Stimulated activated CD8-positive, alpha-beta memory T cell treated with anti-CD3 and anti-CD28 coated beads, Interleukin-15, amount 100 ng/mL, for 24 hours (primary cell): ENCODE results near the gene SBF2.
"Not testable (repeated sequence)": the region's sequence is repeated elsewhere in the genome, so short reads cannot be mapped to it uniquely, and the experiment has no call there.

ENCODE experiments used
- DNase-seq: peaks from one replicate; pipeline ENCODE4 v3.0.0-alpha.2; 2020; ENCODE audit warnings: low read depth

Gene SBF2

DNA sequence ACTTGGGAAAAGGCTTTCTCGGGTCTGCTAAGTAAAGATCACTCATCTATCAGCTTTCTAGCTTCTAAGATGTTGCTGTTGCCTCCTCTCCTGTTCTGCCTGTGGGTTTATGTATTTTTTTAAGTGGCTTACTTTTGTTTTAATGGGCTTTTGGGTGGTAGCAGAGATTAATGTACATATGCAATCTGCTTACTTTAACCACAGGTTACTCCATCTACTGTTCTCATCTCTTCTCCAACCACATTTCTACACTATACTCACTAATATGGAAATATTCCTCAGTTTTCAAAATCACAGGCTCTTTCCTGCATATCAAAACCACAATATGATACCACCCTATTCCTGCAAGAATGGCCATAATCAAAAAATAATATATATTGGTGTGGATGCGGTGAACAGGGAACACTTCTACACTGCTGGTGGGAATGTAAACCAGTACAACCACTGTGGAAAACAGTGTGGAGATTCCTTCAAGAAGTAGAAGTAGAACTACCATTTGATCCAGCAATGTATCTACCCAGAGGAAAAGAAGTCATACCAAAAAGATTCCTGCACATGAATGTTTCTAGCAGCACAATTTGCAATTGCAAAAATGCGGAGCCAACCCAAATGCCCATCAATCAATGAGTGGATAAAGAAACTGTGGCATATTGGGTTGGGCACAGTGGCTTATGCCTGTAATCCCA is 341.4 kb downstream of the SBF2 start:
- no peak for DNase-seq

DNA sequence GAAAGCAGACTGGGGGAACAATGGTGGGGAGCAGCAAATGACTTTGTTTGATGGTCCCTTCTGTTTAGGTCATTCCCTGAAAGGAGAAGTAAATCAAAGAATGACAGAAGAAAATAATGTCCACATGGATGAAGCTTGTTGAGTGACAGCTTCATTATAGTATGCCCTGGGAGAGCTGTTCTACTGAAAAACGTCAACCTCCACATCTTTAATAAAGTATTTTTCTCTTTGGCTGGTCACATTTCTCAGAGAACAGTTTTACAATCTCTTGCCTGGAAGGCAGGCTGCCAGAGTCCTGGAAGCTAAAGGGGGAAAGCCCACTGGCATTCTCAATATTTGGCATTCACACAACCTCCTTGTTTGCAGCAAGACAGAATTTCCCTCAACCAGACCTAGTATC is 342.2 kb downstream of the SBF2 start:
- no peak for DNase-seq

DNA sequence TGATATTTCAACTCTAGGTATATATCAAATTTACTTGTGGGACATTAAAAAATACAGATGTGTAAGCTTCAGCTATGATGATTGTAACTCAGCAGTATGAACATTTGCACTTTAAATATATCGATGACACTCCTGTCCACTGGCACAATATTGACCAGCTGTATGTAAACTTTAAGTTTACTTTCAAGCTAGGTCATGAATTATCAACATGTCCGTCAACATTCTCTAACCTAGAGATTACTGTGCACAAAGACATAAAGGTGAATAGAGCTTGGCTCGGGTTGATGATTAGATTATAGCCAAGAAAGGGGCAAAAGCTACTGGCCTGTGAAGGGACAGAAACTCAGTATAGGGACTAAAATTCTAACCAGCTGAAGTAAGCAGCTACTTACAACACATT is 343.6 kb downstream of the SBF2 start:
- DNase-seq: no peak

DNA sequence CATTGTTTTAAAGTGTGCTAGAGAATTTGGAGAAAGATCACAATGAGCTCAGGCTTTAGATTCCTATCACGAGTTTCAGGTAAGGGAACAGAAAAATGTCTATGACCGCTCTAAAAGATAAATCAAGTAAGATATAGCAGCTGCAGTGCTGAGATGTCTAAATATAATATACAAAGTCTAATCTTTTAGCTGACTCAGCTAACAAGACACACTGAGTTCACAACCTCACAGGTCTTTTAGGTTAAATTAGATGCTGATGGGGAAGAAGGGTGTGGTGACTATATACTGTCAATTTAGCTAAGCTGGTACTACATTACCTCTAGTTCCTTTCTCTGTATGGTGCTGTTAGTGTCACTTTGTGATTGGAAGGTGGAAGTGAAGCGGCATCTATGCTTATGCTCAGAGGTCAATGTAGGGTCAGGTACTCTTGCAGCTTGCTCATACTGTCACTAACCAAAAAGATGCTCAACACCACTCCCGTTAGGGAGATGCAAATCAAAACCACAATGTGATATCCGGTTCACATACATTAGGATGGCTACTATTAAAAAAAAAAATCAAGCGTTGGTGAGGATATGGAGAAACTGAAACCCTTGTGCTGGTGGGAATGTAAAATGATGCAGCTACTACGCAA is 346.7 kb downstream of the SBF2 start:
- DNase-seq: no peak

DNA sequence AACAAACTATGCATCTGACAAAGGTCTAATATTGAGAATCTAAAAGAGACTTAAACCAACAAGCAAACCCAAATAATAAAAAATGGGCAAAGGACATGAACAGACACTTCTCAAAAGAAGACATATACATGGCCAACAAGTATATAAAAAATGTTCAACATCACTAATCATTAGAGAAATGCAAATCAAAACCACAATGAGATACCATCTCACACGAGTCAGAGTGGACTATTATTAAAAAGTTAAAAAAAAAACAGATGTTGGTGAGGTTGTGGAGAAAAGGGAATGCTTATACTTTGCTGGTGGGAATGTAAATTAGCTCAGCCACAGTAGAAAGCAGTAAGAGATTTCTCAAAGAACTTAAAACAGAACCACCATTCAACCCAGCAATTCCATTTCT is 348.3 kb downstream of the SBF2 start:
- DNase-seq: not testable (repeated sequence)

DNA sequence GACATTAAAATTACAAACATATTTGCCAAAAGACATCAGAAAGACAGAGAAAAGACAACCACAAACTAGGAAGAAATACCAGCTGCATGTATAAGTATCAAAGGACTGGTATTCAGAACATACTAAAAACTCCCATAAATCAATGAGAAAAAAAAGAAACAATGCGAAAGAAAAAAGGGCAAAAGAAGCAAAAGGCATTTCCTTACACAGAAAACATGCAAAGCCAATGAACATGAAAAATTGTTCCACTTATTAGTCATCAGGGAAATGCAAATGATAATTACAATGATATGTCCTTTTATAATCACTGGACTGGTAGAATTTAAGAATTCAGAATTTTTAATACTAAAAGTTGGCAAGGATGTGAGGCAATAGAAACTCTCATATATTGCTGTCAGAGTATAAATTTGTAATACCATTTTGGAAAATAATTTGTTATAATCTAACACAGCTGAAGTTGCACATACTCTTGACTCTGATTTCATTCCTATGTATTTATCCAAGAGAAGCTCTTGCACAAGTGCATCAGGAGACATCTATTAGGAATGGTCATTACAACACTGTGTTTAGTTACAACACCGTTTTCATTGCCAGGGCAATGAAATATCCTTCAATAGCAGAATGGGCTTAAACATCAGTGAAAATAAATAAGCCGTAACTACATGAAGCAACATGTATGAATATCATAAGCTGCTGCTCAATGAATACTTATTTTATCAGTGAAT is 350.5 kb downstream of the SBF2 start:
- no peak for DNase-seq

DNA sequence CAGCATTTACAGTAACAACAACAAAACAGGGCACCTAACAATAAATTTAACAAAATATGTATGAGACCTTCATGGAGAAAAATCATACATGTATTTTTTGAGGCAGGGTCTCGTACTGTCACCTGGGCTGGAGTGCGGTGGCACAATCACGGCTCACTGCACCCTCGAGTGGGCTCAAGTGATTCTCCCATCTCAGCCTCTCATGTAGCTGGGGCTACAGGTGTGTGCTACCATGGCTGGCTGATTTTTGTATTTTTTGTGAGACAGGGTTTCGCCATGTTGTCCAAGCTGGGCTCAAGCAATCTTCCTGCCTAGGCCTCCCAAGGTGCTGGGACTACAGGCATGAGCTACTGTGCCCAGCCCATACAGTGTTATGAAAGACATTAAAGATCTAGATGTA is 352.0 kb downstream of the SBF2 start:
- no peak for DNase-seq

DNA sequence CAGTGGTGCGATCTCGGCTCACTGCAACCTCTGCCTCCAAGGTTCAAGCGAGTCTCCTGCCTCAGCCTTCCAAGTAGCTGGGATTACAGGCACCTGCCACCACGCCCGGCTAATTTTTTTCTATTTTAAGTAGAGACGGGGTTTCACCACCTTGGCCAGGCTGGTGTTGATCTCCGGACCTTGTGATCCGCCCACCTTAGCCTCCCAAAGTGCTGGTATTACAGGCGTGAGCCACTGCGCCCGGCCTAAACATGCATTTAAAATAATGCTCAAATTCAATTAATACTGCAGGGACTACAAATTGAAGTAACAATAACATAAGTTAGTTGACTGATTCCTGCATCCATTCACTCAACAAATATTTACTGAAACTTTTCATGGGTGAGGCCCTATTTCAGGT is 354.9 kb downstream of the SBF2 start:
- DNase-seq: not testable (repeated sequence)

DNA sequence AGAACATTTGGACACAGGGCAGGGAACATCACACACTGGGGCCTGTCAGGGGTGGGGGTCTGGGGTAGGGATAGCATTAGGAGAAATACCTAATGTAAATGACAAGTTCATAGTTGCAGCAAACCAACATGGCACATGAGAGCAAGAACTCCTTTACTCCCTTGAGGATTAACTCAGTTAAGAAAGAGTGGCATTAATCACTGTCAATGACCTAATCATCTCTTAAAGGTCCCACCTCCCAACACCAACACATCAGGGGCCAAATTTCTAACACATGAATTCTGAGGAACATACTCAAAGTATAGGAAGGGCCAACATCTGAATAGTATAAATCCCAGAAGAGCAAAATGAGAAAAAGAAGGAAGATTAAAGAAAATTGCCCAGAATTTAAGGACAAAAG is 357.3 kb downstream of the SBF2 start:
- no peak for DNase-seq

DNA sequence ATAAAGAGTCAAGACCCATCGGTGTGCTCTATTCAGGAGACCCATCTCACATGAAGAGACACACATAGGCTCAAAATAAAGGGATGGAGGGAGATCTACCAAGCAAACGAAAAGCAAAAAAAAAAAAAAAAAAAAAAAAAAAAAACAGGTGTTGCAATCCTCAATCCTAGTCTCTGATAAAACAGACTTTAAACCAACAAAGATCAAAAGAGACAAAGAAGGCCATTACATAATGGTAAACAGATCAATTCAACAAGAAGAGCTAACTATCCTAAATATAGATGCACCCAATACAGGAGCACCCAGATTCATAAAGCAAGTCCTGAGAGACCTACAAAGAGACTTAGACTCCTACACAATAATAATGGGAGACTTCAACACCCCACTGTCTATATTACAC is 361.2 kb downstream of the SBF2 start:
- not testable (repeated sequence) for DNase-seq

DNA sequence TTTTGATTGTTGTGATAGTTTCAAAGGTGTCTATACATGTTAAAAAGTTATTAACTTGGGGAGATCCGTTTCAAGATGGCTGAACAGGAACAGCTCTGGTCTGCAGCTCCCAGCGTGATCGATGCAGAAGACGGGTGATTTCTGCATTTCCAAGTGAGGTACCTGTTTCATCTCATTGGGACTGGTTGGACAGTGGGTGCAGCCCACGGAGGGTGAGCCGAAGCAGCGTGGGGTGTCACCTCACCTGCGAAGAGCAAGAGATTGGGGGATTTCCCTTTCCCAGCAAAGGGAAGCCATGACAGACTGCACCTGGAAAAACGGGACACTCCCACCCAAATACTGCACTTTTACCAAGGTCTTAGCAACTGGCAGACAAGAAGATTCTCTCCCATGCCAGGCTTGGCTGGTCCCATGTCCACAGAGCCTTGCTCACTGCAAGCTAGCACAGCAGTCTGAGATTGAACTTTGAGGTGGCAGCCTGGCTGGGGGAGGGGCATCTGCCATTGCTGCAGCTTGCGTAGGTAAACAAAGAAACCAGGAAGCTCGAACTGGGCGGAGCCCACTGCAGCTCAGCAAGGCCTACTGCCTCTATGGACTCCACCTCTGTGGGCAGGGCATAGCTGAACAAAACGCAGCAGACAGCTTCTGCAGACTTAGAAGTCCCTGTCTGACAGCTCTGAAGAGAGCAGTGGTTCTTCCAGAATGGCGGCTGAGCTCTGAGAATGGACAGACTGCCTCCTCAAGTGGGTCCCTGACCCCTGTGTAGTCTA is 363.3 kb downstream of the SBF2 start:
- not testable (repeated sequence) for DNase-seq

DNA sequence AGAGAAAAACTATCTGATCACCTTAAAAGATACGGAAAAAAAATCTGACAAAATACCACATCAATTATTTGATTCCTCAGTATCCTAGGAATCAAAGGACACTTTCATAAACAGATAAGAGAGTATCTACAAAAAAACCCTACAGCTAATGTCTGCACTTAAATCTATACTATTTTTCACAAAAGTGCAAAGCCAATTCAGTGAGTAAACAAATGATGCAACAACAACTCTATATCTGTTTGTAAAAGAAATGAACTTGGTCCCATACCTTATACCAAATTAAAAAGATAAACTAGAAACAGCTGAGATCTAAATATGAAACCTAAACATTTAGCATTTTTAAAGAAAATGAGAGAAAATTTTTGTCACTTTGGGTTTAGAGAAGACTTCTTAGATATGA is 366.3 kb downstream of the SBF2 start:
- DNase-seq: no peak

DNA sequence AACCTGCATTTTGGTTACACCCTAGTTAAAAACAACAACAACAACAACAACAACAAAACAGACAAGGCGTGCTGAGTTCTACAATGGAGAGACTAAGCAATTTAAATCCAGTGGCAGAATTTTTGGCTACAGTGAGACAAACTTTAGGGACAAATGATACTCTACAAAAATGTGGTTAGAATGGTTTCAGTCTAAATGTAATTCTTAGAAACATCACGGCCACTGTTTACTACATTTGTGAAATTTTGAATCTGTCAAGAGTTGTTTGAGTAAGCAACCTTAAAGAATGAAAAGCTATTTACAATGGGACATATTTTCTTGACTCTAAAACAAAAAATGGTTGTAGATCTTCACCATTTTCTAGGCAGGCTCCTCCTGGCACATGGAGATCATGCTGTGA is 370.7 kb downstream of the SBF2 start:
- DNase-seq: no peak

DNA sequence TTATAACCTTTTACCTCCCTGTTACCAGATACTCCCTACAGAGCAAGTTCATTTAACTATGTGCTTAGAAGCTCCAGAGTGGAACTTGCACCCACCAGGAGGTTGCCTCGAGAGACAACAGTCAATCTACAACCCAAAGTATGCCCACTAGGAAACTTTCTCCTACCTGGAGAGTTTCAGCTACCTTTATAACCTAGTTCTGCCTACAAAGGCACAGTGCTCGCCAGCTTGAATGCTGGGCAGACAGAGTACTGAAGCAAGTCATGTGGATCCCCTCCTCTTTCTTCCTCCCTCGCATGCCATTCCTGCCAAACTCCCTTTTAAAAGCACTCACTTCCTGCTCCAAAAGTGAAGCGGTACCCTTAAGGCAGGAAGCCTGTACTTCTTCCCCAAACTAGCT is 371.2 kb downstream of the SBF2 start:
- no peak for DNase-seq

DNA sequence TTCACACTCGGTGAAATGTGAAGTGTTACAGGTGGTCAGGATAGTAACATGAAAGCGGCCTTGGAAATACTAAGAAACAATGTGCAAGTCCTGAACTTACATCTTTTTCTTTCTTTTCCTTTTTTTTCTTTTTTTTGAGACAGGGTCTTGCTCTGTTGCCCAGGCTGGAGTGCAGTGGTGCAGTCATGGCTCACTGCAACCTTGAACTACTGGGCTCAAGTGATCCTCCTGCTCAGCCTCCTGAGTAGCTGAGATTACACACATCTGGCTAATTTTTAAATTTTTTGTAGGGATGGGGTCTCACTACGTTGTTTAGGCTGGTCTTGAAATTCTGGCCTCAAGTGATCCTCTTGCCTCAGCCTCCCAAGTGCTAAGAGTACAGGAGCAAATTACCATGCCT is 377.5 kb downstream of the SBF2 start:
- no peak for DNase-seq

DNA sequence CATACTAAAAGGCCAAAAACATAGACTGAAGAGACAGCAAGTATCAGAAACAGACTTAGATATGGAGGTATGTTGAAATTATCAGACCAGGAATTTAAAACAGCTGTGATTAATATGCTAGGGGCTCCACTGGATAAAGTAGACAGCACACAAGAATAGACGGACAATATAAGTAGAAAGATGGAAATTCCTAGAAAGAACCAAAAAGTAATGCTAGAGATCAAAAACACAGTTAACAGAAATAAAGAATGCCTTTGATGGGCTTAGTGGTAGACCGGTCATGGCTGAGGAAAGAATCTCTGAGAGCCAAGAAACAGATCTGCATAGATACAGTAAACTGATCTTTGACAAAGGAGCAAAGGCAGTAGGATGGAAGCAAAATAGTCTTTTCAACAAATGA is 380.0 kb downstream of the SBF2 start:
- no peak for DNase-seq

DNA sequence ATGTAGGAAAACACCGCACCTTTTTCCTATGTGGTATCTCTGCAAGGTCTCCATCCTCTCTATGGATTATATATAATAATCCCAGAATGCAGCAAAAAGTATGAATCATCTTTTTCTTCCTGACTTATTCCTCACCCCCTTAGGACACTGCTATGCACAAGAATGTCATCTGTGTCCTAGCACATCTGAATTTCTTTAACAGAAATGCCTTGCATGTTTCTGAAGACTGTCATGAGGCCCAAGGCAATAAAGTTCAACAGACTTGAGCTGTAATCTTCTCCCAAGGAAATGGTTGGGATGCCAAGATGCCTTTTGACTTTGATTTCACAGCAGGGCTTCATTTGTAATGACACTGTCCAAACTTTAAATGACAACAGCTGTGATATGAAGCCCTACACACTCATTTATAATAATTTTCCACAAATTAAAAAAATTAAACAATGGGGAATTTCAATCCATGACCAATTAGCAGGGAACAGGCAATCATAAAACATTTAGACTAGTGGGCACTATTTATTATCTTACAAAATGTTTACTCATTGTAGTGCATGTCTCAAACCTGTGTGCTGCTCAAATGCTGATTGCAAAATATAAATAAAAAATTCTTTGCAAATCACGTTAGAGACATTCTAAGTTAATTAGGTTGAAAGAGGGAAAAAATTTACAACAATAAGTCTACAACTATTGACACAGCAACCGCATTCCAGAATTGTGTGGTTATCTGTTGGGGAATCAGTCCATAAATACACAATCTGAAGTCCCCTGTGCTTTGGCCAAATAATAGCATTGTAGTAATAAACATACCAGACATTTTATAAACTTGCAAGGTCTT is 387.8 kb downstream of the SBF2 start:
- DNase-seq: no peak

DNA sequence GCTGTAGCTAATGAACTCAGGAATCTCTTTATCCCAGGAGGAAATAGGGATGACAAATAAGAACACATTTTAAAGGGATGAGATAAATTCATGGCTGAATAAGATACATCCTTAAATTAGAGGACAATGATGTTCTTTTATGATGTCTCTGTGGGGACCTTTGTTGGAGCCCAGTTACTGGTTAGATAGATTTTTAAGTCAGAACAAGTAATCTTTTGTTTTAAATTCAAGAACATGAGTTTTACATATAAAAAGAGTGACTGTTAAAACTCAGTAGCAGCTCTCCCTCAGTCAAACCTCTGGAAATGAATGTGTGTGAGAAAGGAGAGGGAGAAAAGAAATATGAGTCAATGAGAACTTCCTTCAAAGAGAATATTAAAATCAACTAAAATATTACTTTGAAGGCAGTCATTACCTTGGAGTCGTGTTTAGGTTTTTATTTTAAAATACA is 388.5 kb downstream of the SBF2 start:
- no peak for DNase-seq

DNA sequence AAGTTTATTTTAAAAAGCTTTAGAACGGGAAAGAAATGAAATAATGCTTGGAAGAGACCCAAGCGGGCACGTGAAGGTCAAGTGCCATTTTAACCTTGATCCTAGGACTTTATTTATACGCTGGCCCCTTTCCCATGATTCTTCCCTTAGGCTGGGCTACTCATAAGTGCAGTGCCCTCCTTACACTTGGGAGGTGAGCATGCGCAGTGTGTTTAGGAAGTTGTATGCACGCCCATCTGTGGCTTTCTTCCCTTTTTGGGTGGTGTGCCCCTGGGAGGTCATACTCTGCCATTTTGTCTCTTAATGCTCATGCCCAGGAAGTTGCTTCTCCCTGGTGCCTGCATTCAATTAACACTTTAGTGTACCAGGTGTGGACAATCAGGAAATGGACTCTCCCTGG is 390.4 kb downstream of the SBF2 start:
- no peak for DNase-seq

DNA sequence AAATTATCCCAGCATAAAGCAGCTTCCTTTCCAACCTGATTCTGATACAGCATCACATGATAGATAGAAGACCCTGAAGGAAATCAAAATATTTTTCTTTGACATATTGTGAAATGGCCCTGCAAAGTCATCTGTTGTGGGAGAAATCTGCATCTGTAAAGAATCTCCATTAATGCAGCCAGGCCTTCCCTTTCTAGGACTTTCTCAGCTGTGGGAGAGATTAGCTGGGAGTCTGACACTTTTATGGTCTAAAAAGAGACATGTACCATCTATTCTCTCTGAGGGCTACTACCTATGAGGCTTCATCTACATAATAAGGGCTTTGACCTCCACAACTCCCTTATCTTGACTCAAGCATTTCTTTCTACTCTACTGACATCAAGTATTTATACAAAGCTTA is 392.1 kb downstream of the SBF2 start:
- DNase-seq: no peak

DNA sequence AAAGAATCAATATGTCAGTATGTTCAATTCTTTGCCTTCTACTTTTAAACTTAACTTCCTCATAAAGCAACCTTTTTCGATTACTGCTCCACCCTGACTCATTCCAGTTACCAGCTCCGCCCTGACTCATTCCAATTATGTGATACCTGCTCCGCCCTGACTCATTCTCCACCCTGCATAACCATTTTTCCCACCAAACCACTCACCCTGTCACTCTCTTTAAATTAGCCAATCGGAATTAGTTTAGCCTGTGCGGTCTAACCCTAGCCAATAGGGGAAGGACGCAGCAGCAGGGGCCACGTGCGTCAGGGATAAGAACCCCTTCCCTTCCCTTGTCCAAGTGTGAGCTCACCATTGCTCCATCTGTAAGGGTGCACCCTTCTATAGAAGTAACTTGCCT is 393.8 kb downstream of the SBF2 start:
- DNase-seq: not testable (repeated sequence)

DNA sequence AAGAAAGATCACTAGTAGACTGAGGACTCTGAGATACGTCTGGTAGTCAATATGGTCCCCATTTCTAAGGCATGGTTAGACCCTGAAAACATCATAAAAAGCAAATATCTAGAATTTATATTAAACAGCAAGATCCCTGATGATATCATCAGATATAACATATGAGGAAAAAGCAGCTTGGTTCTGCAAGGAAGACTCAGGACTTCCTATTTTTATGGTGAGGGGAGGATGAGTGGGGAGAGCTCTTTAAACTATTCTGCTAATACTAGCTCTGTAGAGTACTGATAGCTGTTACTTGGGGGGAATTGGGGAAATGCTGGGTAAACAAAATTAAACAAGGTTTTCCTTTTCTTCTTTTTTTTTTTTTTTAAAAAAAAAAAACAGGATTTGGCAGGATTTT is 394.3 kb downstream of the SBF2 start:
- no peak for DNase-seq
